Ammon's horn (tissue), 1 donor: Measurements from ENCODE around the gene KLK14.

Source experiments
- DNase-seq: peaks from one replicate; pipeline ENCODE4 v3.0.0-alpha.2; 2016; ENCODE audit warnings: low spot score

Gene KLK14

GRCh38 chr19:51086153-51086850 lies 3.6 kb upstream of the KLK14 start:
- no peak for DNase-seq

- no peak for DNase-seq
Measured at GRCh38 chr19:51084505-51084904, 1.8 kb upstream of the KLK14 start.

- DNase-seq = no peak
Measured at GRCh38 chr19:51083783-51084182, 1.1 kb upstream of the KLK14 start.

- no peak for DNase-seq
Measured at GRCh38 chr19:51083181-51083580, 494 bp upstream of the KLK14 start.

- no peak for DNase-seq
Measured at GRCh38 chr19:51081476-51081875, 1.2 kb downstream of the KLK14 start.

GRCh38 chr19:51079481-51080110 lies 3.1 kb downstream of the KLK14 start:
- no peak for DNase-seq

GRCh38 chr19:51078731-51079130 lies 4.0 kb downstream of the KLK14 start:
- DNase-seq = no peak

- no peak for DNase-seq
Measured at GRCh38 chr19:51078104-51078503, 4.6 kb downstream of the KLK14 start.

GRCh38 chr19:51076631-51077213 lies 6.0 kb downstream of the KLK14 start:
- no peak for DNase-seq

GRCh38 chr19:51075998-51076397 lies 6.7 kb downstream of the KLK14 start:
- DNase-seq = no peak

- no peak for DNase-seq
Measured at GRCh38 chr19:51071095-51071405, 11.6 kb downstream of the KLK14 start.

- no peak for DNase-seq
Measured at GRCh38 chr19:51070334-51071094, 12.2 kb downstream of the KLK14 start.

- no peak for DNase-seq
Measured at GRCh38 chr19:51066393-51067186, 16.1 kb downstream of the KLK14 start.

GRCh38 chr19:51065221-51065960 lies 17.3 kb downstream of the KLK14 start:
- DNase-seq = no peak

- no peak for DNase-seq
Measured at GRCh38 chr19:51064534-51065220, 18.0 kb downstream of the KLK14 start, which contains the start of gene KLK13. Gene KLK13 (minus strand): TSS chr19:51065092. CDS start chr19:51065067, 25 bp downstream.

GRCh38 chr19:51063664-51064063 lies 19.0 kb downstream of the KLK14 start:
- no peak for DNase-seq

- no peak for DNase-seq
Measured at GRCh38 chr19:51060973-51061372, 21.7 kb downstream of the KLK14 start.

GRCh38 chr19:51060336-51060735 lies 22.4 kb downstream of the KLK14 start:
- DNase-seq = no peak

- DNase-seq = no peak
Measured at GRCh38 chr19:51059715-51060114, 23.0 kb downstream of the KLK14 start.

- no peak for DNase-seq
Measured at GRCh38 chr19:51055866-51056265, 26.8 kb downstream of the KLK14 start.

- DNase-seq = no peak
Measured at GRCh38 chr19:51047031-51047335, 35.7 kb downstream of the KLK14 start.
